Endothelial cell of umbilical vein (primary cell): ENCODE measurements around the gene CLTCL1. TPM values are rescaled to one million over a fixed set of nuclear protein-coding genes. Genes with fewer than 3 reads are reported as not detected.

Experiments
- BruUV-seq: library from RNA; stranded (reverse); fragments of 400-500 nt; replicated peaks from 2 replicates; lab custom pipeline; 2021; lab: Mats Ljungman, UMichigan
- CTCF ChIA-PET: fragments of 300-600, 350-600 bp; sonication (Branson Sonifier 250); formaldehyde crosslinking; loops from one replicate; lab custom pipeline; 2021; ENCODE audit warnings: antibody characterized with exemption, inconsistent platforms; lab: Charles Lee
- POLR2A ChIA-PET: fragments of 300-600, 350-600 bp; sonication (Branson Sonifier 250); formaldehyde crosslinking; loops from one replicate; lab custom pipeline; 2021; ENCODE audit warnings: antibody characterized with exemption, inconsistent platforms; lab: Charles Lee
- DNase-seq: peaks from one replicate; pipeline ENCODE4 v3.0.0-alpha.2; 2011; ENCODE audit warnings: low read depth, low spot score
- FAIRE-seq: peaks from 2 replicates; lab custom pipeline; 2011; peaks lifted over from hg19 to GRCh38; lab: Jason Lieb, UNC
- H2AFZ ChIP-seq: 2 replicates; pipeline ENCODE4 v1.6.0; 2012; ENCODE audit warnings: low read depth, low read length, control low read depth, inconsistent platforms
- H3K27ac ChIP-seq: 2 replicates; pipeline ENCODE4 v1.5.1; 2011; ENCODE audit warnings: low read depth, mild to moderate bottlenecking, control low read depth, low read length, moderate library complexity; ENCODE audit not compliant: insufficient read depth
- H3K27me3 ChIP-seq, 2 experiments: 2 replicates each; pipeline versions ENCODE4 v1.6.0 to v1.6.1; 2011; ENCODE audit warnings: low read length in 2 of 2, mixed read lengths in 1 of 2; ENCODE audit not compliant: control insufficient read depth in 2 of 2, insufficient read depth in 2 of 2
- H3K36me3 ChIP-seq, 2 experiments: 2 replicates in 1 of 2; 3 replicates in 1 of 2; pipeline ENCODE4 v1.5.1; 2011; ENCODE audit warnings: low read length in 2 of 2, mild to moderate bottlenecking in 1 of 2, moderate library complexity in 1 of 2; ENCODE audit not compliant: control insufficient read depth in 2 of 2, insufficient read depth in 2 of 2; ENCODE audit errors: extremely low read depth in 1 of 2
- H3K4me1 ChIP-seq: 3 replicates; pipeline ENCODE4 v1.5.1; 2011; ENCODE audit warnings: mild to moderate bottlenecking, low read length; ENCODE audit not compliant: control insufficient read depth, insufficient read depth; ENCODE audit errors: extremely low read depth
- H3K4me2 ChIP-seq: 2 replicates; pipeline ENCODE4 v1.6.1; 2011; ENCODE audit warnings: low read length, control low read depth, mixed read lengths; ENCODE audit not compliant: insufficient read depth
- H3K4me3 ChIP-seq, 3 experiments: fragments of 200-600 bp in 1 of 3; sonication (generic), shearing (Covaris generic) in 1 of 3; replicated peaks in 1 of 3; 2 replicates each; pipeline ENCODE4 v1.5.1; 2011 to 2016; ENCODE audit warnings: control low read depth in 3 of 3, low read length in 3 of 3, mild to moderate bottlenecking in 2 of 3, inconsistent platforms in 1 of 3, low read depth in 1 of 3, moderate library complexity in 1 of 3; ENCODE audit not compliant: insufficient read depth in 1 of 3
- H3K79me2 ChIP-seq: 2 replicates; pipeline ENCODE4 v1.6.0; 2012; ENCODE audit warnings: low read length, inconsistent platforms; ENCODE audit not compliant: control insufficient read depth, insufficient read depth
- H3K9ac ChIP-seq: replicated peaks from 2 replicates; pipeline ENCODE3; 2011; ENCODE audit warnings: low read length, control low read depth; ENCODE audit not compliant: insufficient read depth; ENCODE audit errors: extremely low read depth
- H3K9me1 ChIP-seq: replicated peaks from 3 replicates; pipeline ENCODE4 v1.6.0; 2011; ENCODE audit warnings: mild to moderate bottlenecking, low read length; ENCODE audit not compliant: control insufficient read depth, insufficient read depth; ENCODE audit errors: extremely low read depth
- H3K9me3 ChIP-seq: replicated peaks from 2 replicates; pipeline ENCODE4 v1.5.1; 2012; ENCODE audit warnings: low read length, inconsistent platforms; ENCODE audit not compliant: control insufficient read depth, insufficient read depth
- H4K20me1 ChIP-seq: replicated peaks from 2 replicates; pipeline ENCODE3; 2011; ENCODE audit warnings: mild to moderate bottlenecking, low read length; ENCODE audit not compliant: control insufficient read depth, insufficient read depth; ENCODE audit errors: extremely low read depth
- CTCF ChIP-seq, 2 donors: IDR thresholded peaks; 1 replicate in 1 of 2; 2 replicates in 1 of 2; pipeline ENCODE4 v1.5.1; 2011; ENCODE audit warnings: low read length in 2 of 2, mild to moderate bottlenecking in 2 of 2, moderate library complexity in 2 of 2, control low read depth in 1 of 2, inconsistent platforms in 1 of 2, low read depth in 1 of 2; ENCODE audit not compliant: insufficient read depth in 1 of 2; ENCODE audit errors: extremely low read depth in 1 of 2
- EZH2 ChIP-seq: IDR thresholded peaks from 2 replicates; pipeline ENCODE4 v1.6.1; 2012; ENCODE audit warnings: borderline replicate concordance, low read depth, mild to moderate bottlenecking, moderate library complexity, low read length, inconsistent platforms; ENCODE audit not compliant: severe bottlenecking
- FOS ChIP-seq: IDR thresholded peaks from 2 replicates; pipeline ENCODE4 v1.6.1; 2011; ENCODE audit warnings: mild to moderate bottlenecking, low read length, moderate library complexity, borderline replicate concordance; ENCODE audit not compliant: insufficient read depth
- GATA2 ChIP-seq: IDR thresholded peaks from 2 replicates; pipeline ENCODE4 v1.7.0; 2011; ENCODE audit warnings: low read depth, mild to moderate bottlenecking, moderate library complexity, mixed read lengths, low read length; ENCODE audit not compliant: insufficient read length, insufficient read depth
- JUN ChIP-seq: IDR thresholded peaks from 2 replicates; pipeline ENCODE4 v1.6.1; 2011; ENCODE audit warnings: borderline replicate concordance, low read depth; ENCODE audit not compliant: insufficient read length, insufficient read depth
- MAX ChIP-seq: IDR thresholded peaks from 2 replicates; pipeline ENCODE4 v1.6.1; 2011; ENCODE audit not compliant: insufficient read depth, insufficient read length
- MYC ChIP-seq: IDR thresholded peaks from one replicate; pipeline ENCODE4 v1.6.1; 2011; ENCODE audit warnings: mild to moderate bottlenecking, low read depth, low read length
- POLR2A ChIP-seq: IDR thresholded peaks from 2 replicates; pipeline ENCODE4 v1.6.1; 2012; ENCODE audit warnings: low read depth, mild to moderate bottlenecking, control low read depth, low read length
- POLR2AphosphoS5 ChIP-seq: IDR thresholded peaks from 2 replicates; pipeline ENCODE4 v1.6.1; 2012; ENCODE audit warnings: low read depth, mild to moderate bottlenecking, control low read depth, low read length, moderate library complexity; ENCODE audit not compliant: insufficient read depth
- dilution Hi-C: fragments of 300-500 bp; cut with MboI; formaldehyde crosslinking; loops from one replicate; pipeline ENCODE4 v1.15.0; 2019; ENCODE audit warnings: low sequenced_read_pairs; ENCODE audit not compliant: extremely low pct_ligation_motif_present
- intact Hi-C: fragments of 100-400 bp; cut with micrococcal nuclease; formaldehyde crosslinking; loops from one replicate; pipeline ENCODE4 v1.10.0; 2022
- polyA plus RNA-seq, 4 experiments: library from polyadenylated mRNA; depleted of rRNA in 3 of 4; stranded (reverse) in 3 of 4; unstranded in 1 of 4; fragments of >200 nt; gene quantifications; 2 replicates each; pipeline versions ENCODE4 v1.2.1 to v1.2.3, GENCODE V29; 2011 to 2012; ENCODE audit warnings: missing spikeins in 1 of 4
- total RNA-seq: library from RNA; stranded (reverse); gene quantifications from 2 replicates; pipeline ENCODE4 v1.2.3, GENCODE V29; 2021

CLTCL1 gene
- total and polyA plus RNA-seq, 2 donors (not counting 3 experiments of a cell fraction or from before 2014, with no cell fraction given) = 5.0 to 6.2 TPM

GRCh38 chr22:19149991-19150390 is 141.5 kb downstream of the CLTCL1 start, which contains the start of gene GSC2:
Gene GSC2, minus strand, starts transcription at chr22:19150292. Its CDS starts 9 bp downstream, at chr22:19150283.
- Histone ChIP-seq H3K4me1 (no peaks in the 10 kb centered on the region), H3K9me1 (no peaks in the 10 kb centered on the region), H3K36me3 (no peaks in the 10 kb centered on the region), H3K27ac (no peak within 1 kb of the TSS), H2AFZ (no peak within 1 kb of the TSS), H3K79me2 (no peaks in the 10 kb centered on the region), H3K9me3 (no peaks in the 10 kb centered on the region), H4K20me1 (no peaks in the 10 kb centered on the region), H3K4me2 (peak within 1 kb of the TSS; percentile 13), H3K4me3 (no peak within 1 kb of the TSS), H3K27me3 (peaks cover 43 to 51% of the 10 kb centered on the region in 2 experiments), H3K9ac (no peak within 1 kb of the TSS)
- FAIRE-seq = no peak
- TF ChIP-seq CTCF (IDR thresholded peaks at IDR 0.05; ENCODE audit: extremely low read depth in 1 of 2, insufficient read depth in 1 of 2, low read depth in 1 of 2, low read length in 2 of 2) = no peak
- no peak for TF ChIP-seq EZH2
- TF ChIP-seq POLR2AphosphoS5 = no peak
- TF ChIP-seq MYC = no peak
- TF ChIP-seq FOS = no peak
- TF ChIP-seq POLR2A = no peak
- no peak for TF ChIP-seq MAX
- no peak for TF ChIP-seq GATA2
- TF ChIP-seq JUN = no peak
- dilution Hi-C loops (no loop called here), intact Hi-C loops (no loop called here)
- no peak for DNase-seq
- ChIA-PET CTCF (interaction anchor here (0.6 kb wide), 1 partner anchor 50 kb away, joined by 3 read pairs; no protein-coding TSS in a partner anchor), POLR2A (no interaction called here)
- BruUV-seq = no TSS peak
